K562 (cell line): Measurements from ENCODE around the gene TMCO2. TPM values are rescaled to one million over a fixed set of nuclear protein-coding genes. Genes with fewer than 3 reads are reported as not detected.

Source experiments
- ARID3B ChIP-seq: fragments of 250-450 bp; sonication (Bioruptor Pico); IDR thresholded peaks from 2 replicates; pipeline ENCODE4 v1.4.0; 2020; ENCODE audit warnings: borderline replicate concordance
- ATF3 ChIP-seq, 2 experiments: fragments of 450-650 bp in 1 of 2; sonication (generic) in 1 of 2; formaldehyde crosslinking in 1 of 2; IDR thresholded peaks in 1 of 2; conservative IDR thresholded peaks in 1 of 2; 2 replicates each; pipeline versions ENCODE4 v1.6.1 to v1.8.1; 2016 to 2023; ENCODE audit warnings: mild to moderate bottlenecking in 2 of 2, moderate library complexity in 2 of 2, inconsistent platforms in 1 of 2, missing genetic modification reagents in 1 of 2
- BRD4 ChIP-seq: fragments of 200-600 bp; sonication (generic); IDR thresholded peaks from 2 replicates; pipeline ENCODE4 v1.6.1; 2017; ENCODE audit warnings: inconsistent platforms
- E2F8 ChIP-seq: fragments of 450-650 bp; IDR thresholded peaks from 2 replicates; pipeline ENCODE4 v1.7.1; 2018; ENCODE audit warnings: mild to moderate bottlenecking, low read depth; ENCODE audit not compliant: partially characterized antibody
- GATAD2B ChIP-seq: fragments of 450-650 bp; IDR thresholded peaks from 2 replicates; pipeline ENCODE4 v1.6.1; 2017; ENCODE audit warnings: mild to moderate bottlenecking, borderline replicate concordance
- HES1 ChIP-seq: fragments of 450-650 bp; IDR thresholded peaks from 2 replicates; pipeline ENCODE4 v1.6.1; 2016; ENCODE audit warnings: low read depth, mild to moderate bottlenecking, moderate library complexity
- HLTF ChIP-seq: fragments of 450-650 bp; IDR thresholded peaks from 2 replicates; pipeline ENCODE4 v1.6.1; 2016
- JUN ChIP-seq, 2 experiments: sonication (generic) in 1 of 2; formaldehyde crosslinking in 1 of 2; IDR thresholded peaks; 2 replicates each; pipeline versions ENCODE4 v1.6.1 to v1.8.0; 2012 to 2022; ENCODE audit warnings: borderline replicate concordance in 2 of 2, mild to moderate bottlenecking in 2 of 2, improper control_type of control experiment in 1 of 2, low read depth in 1 of 2, low read length in 1 of 2, missing genetic modification reagents in 1 of 2
- MLX ChIP-seq, 2 experiments: fragments of 450-650 bp in 1 of 2; sonication (generic) in 1 of 2; formaldehyde crosslinking; conservative IDR thresholded peaks; 2 replicates each; pipeline versions ENCODE4 v1.4.0 to v1.8.1; 2020 to 2022; ENCODE audit warnings: mild to moderate bottlenecking in 1 of 2, missing genetic modification reagents in 1 of 2
- SMARCE1 ChIP-seq: fragments of 450-650 bp; IDR thresholded peaks from 2 replicates; pipeline ENCODE4 v1.7.1; 2016; ENCODE audit warnings: mild to moderate bottlenecking
- SUPT5H ChIP-seq: fragments of 450-650 bp; IDR thresholded peaks from 2 replicates; pipeline ENCODE4 v1.6.1; 2016
- VEZF1 ChIP-seq: fragments of 200-800 bp; sonication (Bioruptor generic); IDR thresholded peaks from 2 replicates; pipeline ENCODE4 v1.6.1; 2017; ENCODE audit warnings: missing genetic modification characterization, missing compliant biosample characterization
- ZBTB49 ChIP-seq: sonication (generic); formaldehyde crosslinking; IDR thresholded peaks from 2 replicates; pipeline ENCODE4 v1.8.0; 2022; ENCODE audit warnings: missing genetic modification reagents, mild to moderate bottlenecking, borderline replicate concordance
- polyA plus RNA-seq, 8 experiments: library from polyadenylated mRNA; depleted of rRNA in 4 of 8; stranded (reverse) in 5 of 8; unstranded in 3 of 8; fragments of >200 nt; fragmentation: Nextera tagmentation in 2 of 8; fragmentation: Illumina TruSeq in 1 of 8; extraction: Ambion mirVana in 2 of 8; extraction: Trizol in 1 of 8; gene quantifications; 2 replicates each; pipeline versions ENCODE4 v1.2.1 to v1.2.3, GENCODE V29; 2011 to 2014; ENCODE audit warnings: inconsistent platforms in 1 of 8, missing spikeins in 1 of 8
- total RNA-seq, 7 experiments: library from RNA; depleted of rRNA in 6 of 7; stranded (reverse); fragments of >200 nt in 6 of 7; fragmentation: Illumina TruSeq in 2 of 7; extraction: Trizol in 2 of 7; gene quantifications; 2 replicates each; pipeline versions ENCODE4 v1.2.1 to v1.2.3, GENCODE V29; 2011 to 2021; ENCODE audit warnings: low replicate concordance in 1 of 7

TMCO2 gene
- total and polyA plus RNA-seq, 9 of the 15 experiments (the other 6 are each of a cell fraction or from before 2014, with no cell fraction given): not detected

GRCh38 chr1:40257688-40258444 lies 10.1 kb downstream of the TMCO2 start, which contains the start of gene ZMPSTE24 (continued):
- TF ChIP-seq HES1 (peak; percentile 41; the same call in 1 of the 2 replicates), ZBTB49 (CRISPR knock-in tag) (peak; percentile 72; the same call in 1 of the 2 replicates), ARID3B (CRISPR knock-in tag) (no peak), ATF3 (IDR thresholded peaks at IDR 0.05) (peak; percentile 80), ATF3 (CRISPR knock-in tag; conservative IDR thresholded peaks at IDR 0.05) (peak; percentile 48; the same call in 1 of the 2 replicates), BRD4 (peak; percentile 97), VEZF1 (CRISPR knock-in tag) (peak; percentile 99), SMARCE1 (peak; percentile 68), MLX (CRISPR knock-in tag; conservative IDR thresholded peaks at IDR 0.05) (0 out of 4 replicates have a peak, but pooled peaks of 1 of the 2 experiments have one; percentile 64), GATAD2B (no peak; the same call in 1 of the 2 replicates), SUPT5H (peak; percentile 92), E2F8 (peak; percentile 97), HLTF (peak; percentile 97; the same call in 1 of the 2 replicates), JUN (IDR thresholded peaks at IDR 0.05; ENCODE audit: borderline replicate concordance, low read depth, low read length) (peak; percentile 53; the same call in 1 of the 2 replicates), JUN (CRISPR knock-in tag; IDR thresholded peaks at IDR 0.05; ENCODE audit: borderline replicate concordance) (peak; percentile 96; the same call in 1 of the 2 replicates)
